Common myeloid progenitor, CD34-positive (primary cell): ENCODE results near the gene MTX1.

Experiments
- CTCF ChIA-PET: fragments of 350-600 bp; sonication (Branson Sonifier 250); formaldehyde crosslinking; loops from one replicate; lab custom pipeline; 2021; ENCODE audit warnings: antibody characterized with exemption; lab: Charles Lee
- POLR2A ChIA-PET: fragments of 350-600 bp; sonication (Branson Sonifier 250); formaldehyde crosslinking; loops from one replicate; lab custom pipeline; 2021; ENCODE audit warnings: antibody characterized with exemption; lab: Charles Lee
- DNase-seq, 3 donors: peaks; one replicate each; pipeline versions ENCODE4 v3.0.0 to v3.0.0-alpha.2; 2013
- H3K27ac ChIP-seq, 2 experiments: 1 replicate in 1 of 2; 2 replicates in 1 of 2; pipeline ENCODE4 v1.7.0; 2013; ENCODE audit warnings: inconsistent platforms in 2 of 2, low read length in 2 of 2, mild to moderate bottlenecking in 2 of 2, low read depth in 1 of 2, moderate library complexity in 1 of 2; ENCODE audit not compliant: severe bottlenecking in 2 of 2, insufficient read depth in 1 of 2, poor library complexity in 1 of 2
- H3K27me3 ChIP-seq, 5 experiments: replicated peaks in 2 of 5; 1 replicate in 3 of 5; 2 replicates in 2 of 5; pipeline versions ENCODE4 v1.6.1 to v1.7.0; 2013; ENCODE audit warnings: low read length in 4 of 5, mild to moderate bottlenecking in 2 of 5, moderate library complexity in 2 of 5, inconsistent platforms in 1 of 5; ENCODE audit not compliant: insufficient read depth in 5 of 5, control insufficient read depth in 4 of 5
- H3K36me3 ChIP-seq, 4 experiments: 1 replicate in 2 of 4; 2 replicates in 2 of 4; pipeline versions ENCODE4 v1.6.1 to v1.7.0; 2013; ENCODE audit warnings: low read length in 3 of 4, control low read depth in 1 of 4, mild to moderate bottlenecking in 1 of 4; ENCODE audit not compliant: control insufficient read depth in 4 of 4, insufficient read depth in 4 of 4
- H3K4me1 ChIP-seq, 4 experiments: 1 replicate in 3 of 4; 2 replicates in 1 of 4; pipeline versions ENCODE4 v1.6.1 to v1.7.1; 2013; ENCODE audit warnings: low read length in 3 of 4, mild to moderate bottlenecking in 3 of 4, control low read depth in 1 of 4, inconsistent platforms in 1 of 4, moderate library complexity in 1 of 4; ENCODE audit not compliant: control insufficient read depth in 4 of 4, insufficient read depth in 4 of 4; ENCODE audit errors: control extremely low read depth in 1 of 4
- H3K4me3 ChIP-seq, 7 experiments: 1 replicate in 4 of 7; 2 replicates in 3 of 7; pipeline versions ENCODE4 v1.5.1 to v1.7.0; 2013; ENCODE audit warnings: mild to moderate bottlenecking in 7 of 7, low read length in 6 of 7, moderate library complexity in 6 of 7, inconsistent platforms in 2 of 7, low read depth in 2 of 7, control low read depth in 1 of 7; ENCODE audit not compliant: insufficient read depth in 4 of 7, control insufficient read depth in 1 of 7; ENCODE audit errors: extremely low read depth in 1 of 7
- H3K9me3 ChIP-seq, 5 experiments: 1 replicate in 4 of 5; 2 replicates in 1 of 5; pipeline versions ENCODE4 v1.6.1 to v1.7.1; 2013; ENCODE audit warnings: low read length in 4 of 5, mild to moderate bottlenecking in 2 of 5, inconsistent platforms in 1 of 5, low read depth in 1 of 5, moderate library complexity in 1 of 5; ENCODE audit not compliant: control insufficient read depth in 4 of 5, insufficient read depth in 2 of 5; ENCODE audit errors: control extremely low read depth in 1 of 5
- WGBS: methylation state at CpG from one replicate; pipeline ENCODE4 v1.1.5; 2013; ENCODE audit not compliant: insufficient coverage; 5-methylcytosine and 5-hydroxymethylcytosine counted together

Gene MTX1

GRCh38 chr1:155173478-155174323 is 34.8 kb upstream of the MTX1 start, which contains the start of gene TRIM46:
TSS of gene TRIM46 (plus strand) at chr1:155173849. CDS start at chr1:155173967, 118 bp downstream.
- peak within 1 kb of the TSS; percentile 84 to 93 for H3K27ac ChIP-seq
- no peaks in the 10 kb centered on the region for H3K27me3 ChIP-seq
- H3K4me1 ChIP-seq = peaks cover 0 to 47% (median 39%) of the 10 kb centered on the region in 4 experiments
- peaks cover 10 to 41% (median 22%) of the 10 kb centered on the region in 4 experiments for H3K36me3 ChIP-seq
- peak within 1 kb of the TSS; percentile 77 to 95 (median 88) for H3K4me3 ChIP-seq
- no peaks in the 10 kb centered on the region for H3K9me3 ChIP-seq
- ChIA-PET CTCF (interaction anchor here (0.6 to 11.0 kb wide), 26 partner anchors 21 to 419 kb away, joined by 3 to 258 read pairs (median 5); partner anchors contain the start of genes DPM3, EFNA1, MTX1 and SLC50A1), POLR2A (interaction anchor here (0.9 to 1.5 kb wide), 5 partner anchors 20 to 122 kb away, joined by 3 to 8 read pairs (median 5); partner anchors contain the start of genes ADAM15 and SLC50A1)
- 0% methylated on average over 22 of the region's 38 CpGs for WGBS
- DNase-seq = peak; percentile 35 to 63 (median 61)

- POLR2A ChIA-PET = interaction anchor here (0.6 to 0.8 kb wide), 3 partner anchors 44 to 1293 kb away, joined by 3 to 4 read pairs (median 3); no protein-coding TSS in a partner anchor
- Histone ChIP-seq H3K9me3 (no peaks in the 10 kb centered on the region), H3K4me3 (peak overlapping the region; percentile 33 to 95 (median 88)), H3K36me3 (peaks cover 5 to 41% (median 20%) of the 10 kb centered on the region in 4 experiments), H3K27ac (no peak overlapping the region), H3K4me1 (peaks cover 0 to 47% (median 41%) of the 10 kb centered on the region in 4 experiments), H3K27me3 (no peaks in the 10 kb centered on the region)
- 12% methylated on average over 14 of the region's 35 CpGs for WGBS
- peak; percentile 42 to 70 (median 66) for DNase-seq
- CTCF ChIA-PET = interaction anchor here (0.6 to 11.0 kb wide), 15 partner anchors 8 to 287 kb away, joined by 3 to 258 read pairs (median 5); partner anchors contain the start of genes MTX1, SLC50A1 and THBS3
Measured at GRCh38 chr1:155174324-155175280, 33.9 kb upstream of the MTX1 start.

DNA sequence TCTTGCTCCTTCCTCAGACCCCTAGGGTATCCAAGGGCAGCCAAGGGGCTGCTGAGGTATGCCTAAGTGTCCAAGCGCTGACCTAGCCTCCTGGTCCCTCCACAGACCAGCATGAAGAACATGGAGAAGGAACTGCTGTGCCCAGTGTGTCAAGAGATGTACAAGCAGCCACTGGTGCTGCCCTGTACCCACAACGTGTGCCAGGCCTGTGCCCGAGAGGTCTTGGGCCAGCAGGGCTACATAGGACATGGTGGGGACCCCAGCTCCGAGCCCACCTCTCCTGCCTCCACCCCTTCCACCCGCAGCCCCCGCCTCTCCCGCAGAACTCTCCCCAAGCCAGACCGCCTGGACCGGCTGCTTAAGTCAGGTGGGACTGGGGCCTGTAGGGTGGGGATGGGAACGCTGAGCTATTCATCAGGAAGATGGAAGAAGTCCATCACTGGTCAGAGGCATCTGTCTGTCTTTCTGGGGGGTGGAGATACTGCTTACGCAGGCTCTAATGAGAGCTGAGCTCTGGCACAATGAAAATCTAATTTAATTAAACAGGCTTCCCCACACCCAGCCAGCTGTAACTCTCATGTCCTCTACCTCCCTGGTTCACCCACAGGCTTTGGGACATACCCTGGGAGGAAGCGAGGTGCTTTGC is 33.1 kb upstream of the MTX1 start:
- Histone ChIP-seq H3K9me3 (no peaks in the 10 kb centered on the region), H3K27me3 (no peaks in the 10 kb centered on the region), H3K36me3 (peaks cover 7 to 42% (median 20%) of the 10 kb centered on the region in 4 experiments), H3K4me1 (peaks cover 0 to 47% (median 41%) of the 10 kb centered on the region in 4 experiments), H3K4me3 (peak overlapping the region in 5 of 7 experiments; percentile 28 to 95 (median 88)), H3K27ac (no peak overlapping the region)
- no peak for DNase-seq
- WGBS = 87% methylated on average over 7 of the region's 12 CpGs
- ChIA-PET POLR2A (interaction anchor here (0.6 to 0.8 kb wide), 3 partner anchors 32 to 52 kb away, joined by 3 read pairs; partner anchors contain the start of gene THBS3), CTCF (interaction anchor here (0.9 to 11.0 kb wide), 12 partner anchors 9 to 133 kb away, joined by 3 to 258 read pairs (median 6); partner anchors contain the start of genes FDPS, MTX1, SLC50A1 and THBS3)

GRCh38 chr1:155175927-155176371 is 32.5 kb upstream of the MTX1 start:
- Histone ChIP-seq H3K27me3 (no peaks in the 10 kb centered on the region), H3K9me3 (no peaks in the 10 kb centered on the region), H3K4me1 (peaks cover 0 to 47% (median 41%) of the 10 kb centered on the region in 4 experiments), H3K27ac (no peak overlapping the region), H3K4me3 (no peak overlapping the region), H3K36me3 (peaks cover 7 to 41% (median 19%) of the 10 kb centered on the region in 4 experiments)
- CTCF ChIA-PET = interaction anchor here (0.9 to 11.0 kb wide), 10 partner anchors 10 to 132 kb away, joined by 3 to 258 read pairs (median 6); partner anchors contain the start of genes FDPS, MTX1 and THBS3
- POLR2A ChIA-PET = interaction anchor here (0.6 kb wide), 1 partner anchor 32 kb away, joined by 3 read pairs; the partner anchor contains the start of gene THBS3
- 86% methylated on average over 5 of the region's 9 CpGs for WGBS
- DNase-seq = peak; percentile 38 to 71 (median 70)

DNA sequence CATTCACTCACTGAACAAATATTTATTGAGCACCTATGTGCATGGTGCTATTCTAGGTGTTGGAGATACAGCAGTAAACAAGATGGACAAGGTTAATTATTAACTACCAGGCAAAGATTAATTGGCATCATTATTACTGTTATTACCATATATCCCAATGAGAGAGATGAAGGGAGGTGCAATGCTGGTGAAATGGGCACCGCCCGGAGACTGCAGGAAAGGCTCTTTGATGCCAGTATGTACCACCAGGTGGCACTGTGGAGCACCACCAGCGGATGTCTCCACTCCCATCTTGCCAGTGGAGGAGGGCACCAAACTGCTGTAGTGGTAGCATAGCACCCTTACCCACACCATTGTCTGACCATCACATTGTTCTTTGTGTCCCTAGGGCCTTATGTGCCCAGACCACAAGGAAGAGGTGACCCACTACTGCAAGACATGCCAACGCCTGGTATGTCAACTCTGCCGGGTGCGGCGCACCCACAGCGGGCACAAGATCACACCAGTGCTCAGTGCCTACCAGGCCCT is 31.9 kb upstream of the MTX1 start:
- CTCF ChIA-PET = interaction anchor here (0.7 to 11.0 kb wide), 15 partner anchors 18 to 132 kb away, joined by 3 to 258 read pairs (median 5); partner anchors contain the start of genes FDPS, MTX1 and THBS3
- Histone ChIP-seq H3K27ac (no peak overlapping the region), H3K9me3 (no peaks in the 10 kb centered on the region), H3K4me3 (no peak overlapping the region), H3K4me1 (peaks cover 0 to 47% (median 40%) of the 10 kb centered on the region in 4 experiments), H3K36me3 (peaks cover 7 to 46% (median 19%) of the 10 kb centered on the region in 4 experiments), H3K27me3 (no peaks in the 10 kb centered on the region)
- 67% methylated on average over 8 of the region's 8 CpGs for WGBS
- DNase-seq = peak; percentile 75 to 88 (median 80)
- POLR2A ChIA-PET = no interaction called here
